Measurements from ENCODE around the gene B3GAT3.

B3GAT3 gene

DNA sequence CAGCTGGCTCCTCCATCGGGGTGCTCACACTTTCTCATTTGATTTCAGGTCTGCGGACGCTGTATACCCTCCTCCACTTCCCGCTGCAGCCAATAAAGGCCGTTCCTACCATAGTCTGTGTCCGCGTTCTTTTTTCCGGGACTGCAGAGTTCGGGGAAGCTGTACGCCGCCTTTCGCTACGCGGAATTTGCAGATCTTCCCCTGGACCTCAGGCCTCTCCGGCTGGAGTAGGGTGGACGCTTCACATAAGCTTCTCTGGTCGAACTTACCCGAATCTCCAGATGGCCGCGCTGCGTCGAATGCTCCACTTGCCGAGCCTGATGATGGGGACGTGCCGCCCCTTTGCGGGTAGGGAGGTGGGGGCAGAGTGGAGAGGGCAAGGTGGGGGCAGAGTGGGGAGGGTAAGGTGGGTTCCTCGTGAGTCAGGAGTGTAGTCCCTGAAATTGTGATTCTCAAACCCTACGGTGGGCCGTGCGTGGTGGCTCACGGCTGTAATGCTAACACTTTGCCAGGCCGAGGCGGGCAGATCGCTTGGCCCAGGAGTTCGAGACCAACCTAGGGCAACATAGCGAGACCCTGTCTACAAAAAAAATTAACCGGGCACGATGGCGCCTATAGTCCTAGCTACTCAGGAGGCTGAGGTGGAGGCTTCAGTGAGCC is 43.9 kb upstream of the B3GAT3 start:
- TF ChIP-seq REST (IDR thresholded peaks at IDR 0.05; ENCODE audit: insufficient read depth in 1 of 2, low read depth in 2 of 2, low read length in 2 of 2) = no peak
- peak; percentile 47; the same call in 1 of the 2 replicates for TF ChIP-seq TAF1 (IDR thresholded peaks at IDR 0.05; ENCODE audit: borderline replicate concordance, insufficient read depth, low read length)

DNA sequence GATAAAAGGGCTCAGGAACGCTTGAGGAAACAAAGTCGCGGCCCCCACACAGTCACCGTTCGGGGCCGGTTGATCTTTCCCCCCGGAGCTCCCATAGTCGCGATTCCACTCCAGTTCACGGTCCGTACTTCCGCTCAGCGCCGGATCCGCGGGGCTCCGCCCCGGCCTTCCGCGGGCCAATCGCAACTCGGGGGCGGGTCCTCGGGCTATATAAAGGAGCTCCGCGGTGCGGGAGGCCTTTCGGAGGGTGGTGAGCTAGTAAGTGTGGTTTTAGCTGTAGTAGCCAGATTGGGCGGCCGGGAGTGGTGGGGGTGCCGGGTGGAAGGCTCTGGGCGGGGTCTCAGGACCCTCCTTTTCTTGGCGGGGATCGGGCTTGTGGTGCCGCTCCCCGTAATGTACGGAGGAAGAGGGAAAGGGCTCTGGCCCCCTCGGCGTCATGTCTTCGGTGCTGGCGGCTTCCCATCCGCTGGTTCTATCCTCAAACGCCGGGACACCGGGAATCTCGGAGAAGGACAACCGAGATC is 43.4 kb upstream of the B3GAT3 start, which contains the start of the genes C11orf98 and CSKMT:
Gene C11orf98, minus strand, starts transcription at position 136 of the 524 bp plus-strand sequence. Its CDS starts 41 bp downstream, at position 95.
Gene CSKMT, plus strand, starts transcription at position 238 of the 524 bp plus-strand sequence. CDS start 568 bp downstream, outside the sequence.
- TF ChIP-seq SIN3A (IDR thresholded peaks at IDR 0.05; ENCODE audit: borderline replicate concordance, insufficient read depth, low read length) = peak; percentile 97
- TF ChIP-seq POLR2AphosphoS5 (IDR thresholded peaks at IDR 0.05; ENCODE audit: low read depth, low read length) = peak; percentile 100
- no peak for TF ChIP-seq FOXP2 (optimal IDR thresholded peaks at IDR 0.05; ENCODE audit: borderline replicate concordance, extremely low read depth, extremely low read length, insufficient read depth)
- peak; percentile 99 for TF ChIP-seq TAF1 (IDR thresholded peaks at IDR 0.05; ENCODE audit: borderline replicate concordance, insufficient read depth, low read length)
- peak in 1 of 2 experiments; percentile 79 for TF ChIP-seq REST (IDR thresholded peaks at IDR 0.05; ENCODE audit: insufficient read depth in 1 of 2, low read depth in 2 of 2, low read length in 2 of 2)

- no peak for TF ChIP-seq FOXP2 (optimal IDR thresholded peaks at IDR 0.05; ENCODE audit: borderline replicate concordance, extremely low read depth, extremely low read length, insufficient read depth)
- no peak for TF ChIP-seq REST (IDR thresholded peaks at IDR 0.05; ENCODE audit: insufficient read depth in 1 of 2, low read depth in 2 of 2, low read length in 2 of 2)
- no peak for TF ChIP-seq TAF1 (IDR thresholded peaks at IDR 0.05; ENCODE audit: borderline replicate concordance, insufficient read depth, low read length)
- no peak for TF ChIP-seq SIN3A (IDR thresholded peaks at IDR 0.05; ENCODE audit: borderline replicate concordance, insufficient read depth, low read length)
Measured at GRCh38 chr11:62664405-62665074, 42.8 kb upstream of the B3GAT3 start.

DNA sequence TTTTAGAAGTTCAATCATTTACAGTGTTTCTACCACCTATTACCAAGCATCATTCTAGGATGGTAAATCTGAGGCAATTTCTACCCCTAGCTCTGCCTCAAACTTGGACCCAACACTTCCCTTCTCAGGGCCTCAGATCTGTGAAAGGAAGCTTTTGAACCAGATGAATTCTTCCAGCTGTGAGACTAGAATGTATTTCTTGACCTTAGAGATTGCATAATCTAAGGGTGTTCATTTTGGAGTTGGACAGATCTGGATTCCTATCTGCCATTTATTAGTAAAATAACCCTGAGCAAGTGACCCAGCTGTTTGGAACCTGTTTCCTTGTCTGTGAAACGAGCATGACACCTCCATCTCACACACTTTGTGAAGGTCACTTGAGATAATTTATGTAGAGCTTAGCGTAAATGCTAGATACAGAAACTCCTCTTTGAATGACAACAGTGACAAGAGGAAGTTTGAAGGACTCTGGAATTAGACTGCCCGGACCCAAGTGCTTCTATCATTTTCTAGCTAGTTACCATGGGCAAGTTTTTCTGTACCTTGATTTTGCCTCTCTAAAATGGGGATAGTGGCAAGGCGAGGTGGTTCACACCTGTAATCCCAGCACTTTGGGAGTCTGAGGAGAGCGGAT is 35.1 kb upstream of the B3GAT3 start:
- TF ChIP-seq TAF1 (IDR thresholded peaks at IDR 0.05; ENCODE audit: borderline replicate concordance, insufficient read depth, low read length) = no peak
- TF ChIP-seq FOXP2 (optimal IDR thresholded peaks at IDR 0.05; ENCODE audit: borderline replicate concordance, extremely low read depth, extremely low read length, insufficient read depth) = no peak
- no peak for TF ChIP-seq SIN3A (IDR thresholded peaks at IDR 0.05; ENCODE audit: borderline replicate concordance, insufficient read depth, low read length)
- no peak for TF ChIP-seq REST (IDR thresholded peaks at IDR 0.05; ENCODE audit: insufficient read depth in 1 of 2, low read depth in 2 of 2, low read length in 2 of 2)
- TF ChIP-seq POLR2AphosphoS5 (IDR thresholded peaks at IDR 0.05; ENCODE audit: low read depth, low read length) = no peak
